Testis (tissue), 2 donors: ENCODE data around the gene TGM3.

ENCODE experiments used
- POLR2A ChIP-seq: fragments of 450-650 bp; IDR thresholded peaks from one replicate; pipeline ENCODE4 v1.6.1; 2017; ENCODE audit warnings: antibody characterized with exemption, mild to moderate bottlenecking, moderate library complexity
- TF ChIP-seq, protein P1 (sequence below), 3 experiments: fragments of 450-650 bp in 2 of 3; fragments of 200-600 bp in 1 of 3; sonication (generic) in 1 of 3; IDR thresholded peaks; one replicate each; pipeline ENCODE4 v1.5.1; 2016 to 2019; ENCODE audit warnings: antibody characterized with exemption in 3 of 3, mild to moderate bottlenecking in 2 of 3, moderate library complexity in 1 of 3

DNA sequence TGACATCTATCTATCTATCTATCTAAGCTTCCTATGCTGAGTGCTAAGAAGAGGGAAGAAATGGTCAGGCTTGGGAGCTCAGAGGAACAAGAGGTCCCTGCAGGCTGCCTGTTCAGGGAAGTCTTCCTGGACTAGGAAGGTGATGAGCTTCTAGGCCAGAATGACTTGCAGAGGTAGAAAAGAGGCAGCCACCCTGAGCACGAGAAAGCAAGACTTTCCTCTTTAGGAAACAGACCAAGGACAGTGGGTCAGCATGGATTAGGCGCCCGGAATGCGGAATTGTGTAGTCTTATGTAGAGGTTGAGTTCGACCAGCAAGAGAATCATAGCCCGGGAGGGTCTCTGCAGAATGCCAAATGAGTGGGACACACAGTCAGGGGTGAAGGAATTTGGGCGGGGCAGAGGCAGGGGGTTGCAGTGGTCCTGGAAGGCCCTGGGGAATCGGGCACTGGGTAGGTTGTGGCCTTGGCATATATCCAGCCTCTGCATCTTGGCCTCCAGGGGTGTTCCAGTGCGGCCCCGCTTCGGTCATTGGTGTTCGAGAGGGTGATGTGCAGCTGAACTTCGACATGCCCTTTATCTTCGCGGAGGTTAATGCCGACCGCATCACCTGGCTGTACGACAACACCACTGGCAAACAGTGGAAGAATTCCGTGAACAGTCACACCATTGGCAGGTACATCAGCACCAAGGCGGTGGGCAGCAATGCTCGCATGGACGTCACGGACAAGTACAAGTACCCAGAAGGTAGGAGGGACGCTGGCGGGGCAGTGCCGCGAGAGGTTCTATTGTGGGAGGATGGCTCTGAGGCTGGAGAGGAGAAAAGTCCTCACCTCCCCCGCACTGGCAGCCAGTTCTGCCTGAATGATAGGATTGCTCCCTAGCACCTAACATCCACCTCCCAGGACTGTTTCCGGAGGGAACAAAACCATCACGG, 32.1 kb downstream of the TGM3 start:
- TF ChIP-seq, protein P1, sequence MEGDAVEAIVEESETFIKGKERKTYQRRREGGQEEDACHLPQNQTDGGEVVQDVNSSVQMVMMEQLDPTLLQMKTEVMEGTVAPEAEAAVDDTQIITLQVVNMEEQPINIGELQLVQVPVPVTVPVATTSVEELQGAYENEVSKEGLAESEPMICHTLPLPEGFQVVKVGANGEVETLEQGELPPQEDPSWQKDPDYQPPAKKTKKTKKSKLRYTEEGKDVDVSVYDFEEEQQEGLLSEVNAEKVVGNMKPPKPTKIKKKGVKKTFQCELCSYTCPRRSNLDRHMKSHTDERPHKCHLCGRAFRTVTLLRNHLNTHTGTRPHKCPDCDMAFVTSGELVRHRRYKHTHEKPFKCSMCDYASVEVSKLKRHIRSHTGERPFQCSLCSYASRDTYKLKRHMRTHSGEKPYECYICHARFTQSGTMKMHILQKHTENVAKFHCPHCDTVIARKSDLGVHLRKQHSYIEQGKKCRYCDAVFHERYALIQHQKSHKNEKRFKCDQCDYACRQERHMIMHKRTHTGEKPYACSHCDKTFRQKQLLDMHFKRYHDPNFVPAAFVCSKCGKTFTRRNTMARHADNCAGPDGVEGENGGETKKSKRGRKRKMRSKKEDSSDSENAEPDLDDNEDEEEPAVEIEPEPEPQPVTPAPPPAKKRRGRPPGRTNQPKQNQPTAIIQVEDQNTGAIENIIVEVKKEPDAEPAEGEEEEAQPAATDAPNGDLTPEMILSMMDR (IDR thresholded peaks at IDR 0.05) = no peak
- no peak for TF ChIP-seq POLR2A
